NCI-H2171 treated with DMSO at 0.1 percent for 48 hours (cell line): ENCODE results near the gene PLEKHN1.
"Not testable (repeated sequence)": the region's sequence is repeated elsewhere in the genome, so short reads cannot be mapped to it uniquely, and the experiment has no call there.

Experiments
- DNase-seq: peaks from one replicate; lab custom pipeline; 2025; lab: John Stamatoyannopoulos, UW

PLEKHN1 gene

DNA sequence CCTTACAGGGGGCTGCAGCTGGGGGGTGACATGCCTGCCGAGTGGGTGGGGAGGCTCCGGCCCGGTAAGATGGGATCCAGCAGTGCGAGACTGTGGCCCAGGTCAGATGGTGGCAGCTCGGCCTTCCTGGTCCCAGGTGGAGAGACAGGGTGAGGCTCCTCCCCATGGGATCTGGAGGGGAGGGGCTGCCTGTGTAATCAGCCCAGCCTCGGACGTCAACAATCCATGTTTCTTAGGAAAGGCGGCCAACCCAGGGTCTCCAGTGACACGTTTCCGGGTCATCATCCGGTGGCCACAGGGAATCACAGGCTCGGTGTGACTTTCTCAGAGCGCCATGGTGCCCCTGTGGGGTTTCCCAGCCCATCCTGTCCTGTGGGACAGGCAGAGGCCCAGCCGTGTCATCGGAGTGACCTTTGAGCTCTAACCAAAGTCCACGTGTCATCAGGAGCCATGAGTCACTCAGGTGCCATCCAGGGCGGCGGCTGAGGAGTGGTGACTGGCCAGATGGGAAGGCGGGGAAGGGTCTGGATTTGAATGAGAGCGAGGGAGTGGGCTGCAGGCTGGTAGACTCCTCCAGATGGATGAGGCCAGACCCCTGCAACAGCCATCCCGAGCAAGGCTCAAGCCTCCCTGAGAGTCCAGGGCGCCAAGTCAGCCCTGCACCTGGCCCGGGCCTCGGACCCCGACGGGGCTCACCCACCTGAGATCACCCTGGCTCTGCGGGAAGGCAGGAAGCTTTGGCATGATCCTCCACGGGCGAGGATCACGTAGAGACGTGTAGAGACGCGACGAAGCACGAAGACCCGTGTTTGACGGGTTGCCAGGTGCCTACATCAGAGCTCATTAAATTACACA lies 40.2 kb downstream of the PLEKHN1 start:
- DNase-seq, result no peak

- DNase-seq, result not testable (repeated sequence)
Observed at GRCh38 chr1:1010131-1010530, 43.8 kb downstream of the PLEKHN1 start.

GRCh38 chr1:1011396-1011949 lies 45.2 kb downstream of the PLEKHN1 start:
- no peak for DNase-seq

DNA sequence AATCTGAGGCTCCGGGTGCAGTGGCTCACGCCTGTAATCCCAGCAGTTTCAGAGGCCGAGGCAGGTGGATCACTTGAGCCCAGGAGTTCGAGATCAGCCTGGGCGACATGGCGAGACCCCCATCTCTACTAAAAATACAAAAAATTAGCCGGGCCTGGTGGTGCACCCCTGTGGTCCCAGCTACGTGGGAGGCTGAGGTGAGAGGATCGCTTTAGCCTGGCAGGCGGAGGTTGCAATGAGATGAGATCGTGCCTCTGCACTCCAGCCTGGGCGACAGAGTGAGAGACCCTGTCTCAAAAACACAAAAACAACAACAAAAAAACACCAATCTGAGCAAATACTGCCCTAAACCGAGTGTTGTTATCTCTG lies 46.4 kb downstream of the PLEKHN1 start:
- not testable (repeated sequence) for DNase-seq

- DNase-seq, result peak; percentile 60
Observed at GRCh38 chr1:1013105-1013921, 47.0 kb downstream of the PLEKHN1 start, which contains the start of gene ISG15. Gene ISG15, plus strand, starts transcription at chr1:1013497. Its CDS starts 77 bp downstream, at chr1:1013574.

DNA sequence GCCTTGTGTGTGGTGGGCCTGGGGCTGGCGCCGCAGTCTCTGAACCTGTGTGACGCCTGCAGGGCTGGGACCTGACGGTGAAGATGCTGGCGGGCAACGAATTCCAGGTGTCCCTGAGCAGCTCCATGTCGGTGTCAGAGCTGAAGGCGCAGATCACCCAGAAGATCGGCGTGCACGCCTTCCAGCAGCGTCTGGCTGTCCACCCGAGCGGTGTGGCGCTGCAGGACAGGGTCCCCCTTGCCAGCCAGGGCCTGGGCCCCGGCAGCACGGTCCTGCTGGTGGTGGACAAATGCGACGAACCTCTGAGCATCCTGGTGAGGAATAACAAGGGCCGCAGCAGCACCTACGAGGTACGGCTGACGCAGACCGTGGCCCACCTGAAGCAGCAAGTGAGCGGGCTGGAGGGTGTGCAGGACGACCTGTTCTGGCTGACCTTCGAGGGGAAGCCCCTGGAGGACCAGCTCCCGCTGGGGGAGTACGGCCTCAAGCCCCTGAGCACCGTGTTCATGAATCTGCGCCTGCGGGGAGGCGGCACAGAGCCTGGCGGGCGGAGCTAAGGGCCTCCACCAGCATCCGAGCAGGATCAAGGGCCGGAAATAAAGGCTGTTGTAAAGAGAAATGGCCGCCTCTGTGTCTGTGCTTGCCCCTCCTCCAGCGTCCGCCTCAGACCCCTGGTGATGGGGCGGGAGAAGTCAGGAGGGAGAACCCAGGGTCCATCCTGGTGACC lies 47.8 kb downstream of the PLEKHN1 start:
- no peak for DNase-seq

DNA sequence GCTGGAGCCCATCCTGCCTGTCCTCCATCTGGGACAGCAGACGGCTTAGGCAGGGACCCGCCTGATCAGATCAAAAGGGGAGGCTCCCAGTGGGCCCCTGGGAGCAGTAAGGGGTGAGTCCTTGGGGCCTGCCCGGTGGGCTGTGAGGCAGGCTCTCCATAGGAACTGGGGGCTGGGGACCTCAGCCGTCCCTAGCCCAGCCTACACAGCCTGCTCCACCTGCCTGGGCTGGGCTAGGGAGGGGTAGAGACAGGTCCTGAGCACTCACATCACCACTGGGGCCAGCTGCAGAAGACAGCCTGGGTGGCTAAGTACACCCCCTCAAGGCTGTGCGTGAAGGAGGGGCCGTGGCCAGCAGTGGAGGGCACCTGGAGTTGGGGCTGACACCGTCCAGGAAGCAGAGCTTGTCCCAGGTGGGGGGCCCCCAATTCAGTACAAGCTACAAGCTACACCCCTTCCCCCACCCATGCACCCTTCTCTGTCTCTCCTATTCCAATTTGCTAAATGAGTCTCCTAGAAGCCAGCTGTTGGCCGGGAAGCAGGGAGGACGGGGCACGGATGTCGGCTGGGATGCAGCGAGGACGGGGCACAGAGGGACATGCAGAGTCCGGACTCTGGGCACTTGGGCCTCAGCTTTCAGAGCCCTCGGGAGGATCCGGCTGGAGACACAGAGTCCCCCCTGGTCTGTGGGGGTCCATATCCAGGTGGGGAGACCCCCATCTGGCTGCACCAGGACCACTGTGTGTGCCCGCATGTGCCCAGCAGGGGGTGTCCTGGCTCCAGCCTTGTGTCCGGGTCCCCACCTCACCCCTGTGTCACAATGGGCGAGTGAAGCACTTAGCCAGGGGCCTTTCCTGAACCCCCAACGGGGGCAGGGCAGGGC lies 48.8 kb downstream of the PLEKHN1 start:
- DNase-seq, result peak; percentile 65

GRCh38 chr1:1017397-1018320 lies 51.4 kb downstream of the PLEKHN1 start:
- DNase-seq, result not testable (repeated sequence)

DNA sequence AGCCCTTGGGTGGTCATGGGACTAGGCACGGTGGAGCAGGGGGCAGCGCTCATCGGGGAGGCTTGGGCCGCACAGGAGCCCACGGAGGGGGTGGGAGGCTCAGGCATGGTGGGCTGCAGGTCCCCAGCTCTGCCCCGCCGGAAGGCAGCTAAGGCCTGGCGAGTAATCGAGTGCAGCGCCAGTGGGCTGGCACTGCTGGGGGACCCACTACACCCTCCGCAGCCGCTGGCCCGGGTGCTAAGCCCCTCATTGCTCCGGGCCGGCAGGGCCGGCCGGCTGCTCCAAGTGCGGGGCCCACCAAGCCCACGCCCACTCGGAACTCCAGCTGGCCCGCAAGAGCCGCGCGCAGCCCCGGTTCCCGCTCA lies 52.0 kb downstream of the PLEKHN1 start:
- DNase-seq, result not testable (repeated sequence)

GRCh38 chr1:1019122-1019999 lies 53.1 kb downstream of the PLEKHN1 start:
- DNase-seq, result peak; percentile 66

DNA sequence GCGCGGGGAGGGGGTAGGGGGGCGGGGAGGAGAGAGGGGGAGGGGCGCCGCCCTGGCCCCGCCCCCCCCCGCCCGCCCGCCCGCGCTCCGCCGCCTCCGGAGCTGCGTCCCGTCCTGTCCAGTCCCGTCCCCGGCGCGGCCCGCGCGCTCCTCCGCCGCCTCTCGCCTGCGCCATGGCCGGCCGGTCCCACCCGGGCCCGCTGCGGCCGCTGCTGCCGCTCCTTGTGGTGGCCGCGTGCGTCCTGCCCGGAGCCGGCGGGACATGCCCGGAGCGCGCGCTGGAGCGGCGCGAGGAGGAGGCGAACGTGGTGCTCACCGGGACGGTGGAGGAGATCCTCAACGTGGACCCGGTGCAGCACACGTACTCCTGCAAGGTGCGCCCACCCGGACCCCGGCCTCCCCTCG lies 53.7 kb downstream of the PLEKHN1 start, which contains the start of gene AGRN:
Gene AGRN (plus strand): TSS at position 121 of the 405 bp plus-strand sequence. CDS start 53 bp downstream, at position 174.
- no peak for DNase-seq

DNA sequence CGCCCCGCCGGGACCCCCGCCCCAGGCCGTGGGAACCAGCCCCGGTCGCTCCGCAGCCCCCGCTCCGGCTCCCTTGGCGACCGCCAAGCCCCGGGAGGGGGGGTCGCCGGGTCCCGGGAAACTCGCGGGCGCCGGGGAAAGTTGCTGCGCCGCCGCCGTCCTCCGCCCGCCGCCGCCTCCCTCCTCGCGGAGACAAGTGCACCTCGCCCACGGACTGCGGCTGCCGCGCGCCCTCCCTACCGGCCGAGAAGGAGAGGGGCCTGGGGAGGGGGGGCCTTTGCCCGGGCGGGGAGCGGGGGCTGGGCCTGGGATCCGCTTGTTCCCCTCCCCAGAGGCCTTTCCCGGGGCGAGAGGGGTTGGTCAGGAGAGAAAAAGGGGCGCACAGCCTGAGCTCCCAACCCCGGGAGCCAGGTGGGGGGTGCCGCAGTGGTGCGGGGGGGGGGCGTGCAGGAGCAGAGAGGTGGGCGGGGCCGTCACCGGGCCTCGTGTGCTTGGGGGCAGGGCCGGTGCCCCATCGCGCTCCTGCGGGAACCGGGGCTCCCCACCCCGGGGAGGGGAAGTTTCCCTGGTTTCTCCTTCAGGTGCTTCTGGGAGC lies 54.2 kb downstream of the PLEKHN1 start:
- no peak for DNase-seq

DNA sequence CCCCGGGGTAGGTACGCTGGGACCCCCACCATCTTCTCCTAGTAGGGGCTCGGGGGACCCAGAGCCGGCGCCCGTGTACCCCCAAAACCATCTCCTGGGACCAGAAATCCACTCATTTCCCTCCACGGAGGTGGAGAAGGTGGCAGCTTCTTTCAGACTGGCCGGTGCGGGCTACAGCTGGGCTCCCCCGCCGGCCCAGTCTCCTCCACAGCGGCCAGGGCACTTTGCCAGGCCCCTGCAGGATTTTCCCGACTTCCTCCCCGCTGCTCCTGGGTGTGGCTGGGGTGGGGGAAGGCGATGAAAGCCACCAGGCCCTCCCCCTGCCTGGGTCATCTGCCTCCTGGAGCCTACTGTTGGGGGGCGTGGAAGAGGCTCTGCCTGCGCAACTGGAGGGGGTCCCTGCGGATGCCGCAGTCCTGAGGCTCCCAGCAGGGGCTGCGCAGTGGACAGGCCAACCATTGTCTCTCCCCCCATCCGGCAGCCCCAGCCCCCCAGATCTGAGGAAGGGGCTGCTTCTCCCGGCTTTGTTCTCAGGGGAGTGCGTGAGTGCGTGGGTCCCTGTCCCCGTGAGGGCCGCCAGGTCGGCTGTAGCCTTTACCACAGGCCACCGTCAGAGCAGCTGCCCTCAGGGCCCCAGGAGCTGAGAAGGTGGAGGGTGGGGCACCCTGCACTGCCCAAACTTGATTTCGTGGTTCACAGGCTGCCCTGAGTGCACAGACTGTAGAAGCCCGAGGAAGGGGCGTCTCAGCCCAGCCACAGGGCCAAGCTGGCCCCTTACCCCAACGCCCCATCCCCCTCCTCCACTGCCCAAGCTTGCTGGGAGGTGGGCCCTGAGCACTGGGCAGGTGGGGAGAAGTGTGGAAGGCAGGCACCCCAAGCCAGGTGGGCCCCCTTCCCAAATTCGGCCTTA lies 55.0 kb downstream of the PLEKHN1 start:
- DNase-seq, result no peak

- DNase-seq, result no peak
Observed at GRCh38 chr1:1021920-1022259, 55.6 kb downstream of the PLEKHN1 start.

DNA sequence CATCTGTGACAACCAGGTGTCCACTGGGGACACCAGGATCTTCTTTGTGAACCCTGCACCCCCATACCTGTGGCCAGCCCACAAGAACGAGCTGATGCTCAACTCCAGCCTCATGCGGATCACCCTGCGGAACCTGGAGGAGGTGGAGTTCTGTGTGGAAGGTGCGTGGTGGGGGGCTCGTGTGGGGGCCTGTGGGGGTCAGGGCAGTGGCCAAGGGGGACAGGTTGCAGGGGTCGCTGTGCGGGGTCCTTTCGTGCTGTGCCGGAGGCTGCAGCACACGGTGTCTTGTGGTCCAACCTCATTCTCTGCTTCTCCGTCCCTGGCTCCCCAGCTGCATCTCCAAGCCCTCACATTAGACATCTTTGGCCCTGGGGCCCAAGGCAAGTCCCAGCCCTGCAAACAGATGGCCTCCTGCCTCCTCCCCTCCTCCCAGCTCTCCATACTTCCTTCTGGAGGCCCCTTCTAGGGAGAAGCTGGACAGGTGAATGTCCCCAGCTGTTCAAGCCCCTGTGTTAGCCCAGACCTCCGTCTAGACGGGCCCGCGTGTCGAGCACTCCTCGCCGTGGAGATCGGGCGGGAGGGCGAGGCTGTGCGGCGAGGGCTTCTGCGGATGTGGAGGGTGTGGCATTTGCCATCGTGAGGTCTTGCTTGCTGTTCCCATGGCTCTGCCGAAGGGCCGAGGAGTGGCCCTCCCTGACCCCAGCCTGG lies 56.2 kb downstream of the PLEKHN1 start:
- no peak for DNase-seq

DNA sequence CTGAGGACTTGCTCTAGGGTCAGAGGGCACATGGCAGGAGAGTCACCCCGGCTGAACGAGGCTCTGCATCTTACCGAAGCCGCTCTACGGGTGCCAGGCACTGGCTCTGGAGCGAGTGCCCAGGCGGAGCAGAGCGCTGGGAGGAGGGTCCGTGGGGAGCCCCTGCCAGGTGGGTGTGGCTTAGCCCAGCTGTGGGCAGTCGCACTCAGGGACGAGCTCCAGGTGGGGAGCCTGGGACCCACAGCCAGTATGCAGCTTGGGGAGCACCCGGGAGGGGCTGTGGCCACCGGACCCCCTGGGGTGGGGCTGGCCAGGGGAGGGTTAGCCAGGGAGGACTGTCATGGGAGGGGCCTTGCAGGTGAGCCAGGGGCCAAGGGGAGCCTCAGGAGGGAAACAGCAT lies 57.4 kb downstream of the PLEKHN1 start:
- DNase-seq, result no peak
